Trophoblast cell (in vitro differentiated cells and primary cell): ENCODE results near the gene POLE.

ENCODE experiments used
- DNase-seq, 2 donors: peaks; one replicate each; pipeline ENCODE4 v3.0.0-alpha.2; 2016
- H2AFZ ChIP-seq: 2 replicates; pipeline ENCODE4 v1.6.1; 2013; ENCODE audit warnings: low read length, moderate library complexity, mild to moderate bottlenecking; ENCODE audit not compliant: insufficient read depth, poor library complexity
- H2AK5ac ChIP-seq: 2 replicates; pipeline ENCODE4 v1.6.1; 2013; ENCODE audit warnings: mild to moderate bottlenecking, low read length
- H2BK120ac ChIP-seq: 2 replicates; pipeline ENCODE4 v1.6.1; 2013; ENCODE audit warnings: low read length, mild to moderate bottlenecking, moderate library complexity; ENCODE audit not compliant: insufficient read depth, poor library complexity
- H2BK12ac ChIP-seq: 2 replicates; pipeline ENCODE4 v1.6.1; 2013; ENCODE audit warnings: mild to moderate bottlenecking, low read length, moderate library complexity
- H2BK5ac ChIP-seq: 2 replicates; pipeline ENCODE4 v1.6.1; 2013; ENCODE audit warnings: low read length, low read depth, moderate library complexity, mild to moderate bottlenecking; ENCODE audit not compliant: poor library complexity
- H3K14ac ChIP-seq: 2 replicates; pipeline ENCODE4 v1.6.1; 2013; ENCODE audit warnings: mild to moderate bottlenecking, low read length
- H3K18ac ChIP-seq: 2 replicates; pipeline ENCODE4 v1.6.1; 2013; ENCODE audit warnings: mild to moderate bottlenecking, low read length
- H3K23ac ChIP-seq: 2 replicates; pipeline ENCODE4 v1.6.1; 2013; ENCODE audit warnings: low read length
- H3K27ac ChIP-seq: 2 replicates; pipeline ENCODE4 v1.5.1; 2013; ENCODE audit warnings: low read depth, mild to moderate bottlenecking, inconsistent platforms, low read length, moderate library complexity
- H3K27me3 ChIP-seq: 2 replicates; pipeline ENCODE4 v1.6.1; 2013; ENCODE audit warnings: inconsistent platforms, mild to moderate bottlenecking, low read length, moderate library complexity; ENCODE audit not compliant: insufficient read depth
- H3K36me3 ChIP-seq, 2 experiments: 1 replicate in 1 of 2; 2 replicates in 1 of 2; pipeline ENCODE4 v1.6.1; 2013; ENCODE audit warnings: low read length in 2 of 2, mild to moderate bottlenecking in 2 of 2, moderate library complexity in 1 of 2; ENCODE audit not compliant: insufficient read depth in 2 of 2, control insufficient read depth in 1 of 2
- H3K4ac ChIP-seq: 2 replicates; pipeline ENCODE4 v1.6.1; 2013; ENCODE audit warnings: low read depth, mild to moderate bottlenecking, low read length, moderate library complexity
- H3K4me1 ChIP-seq, 2 experiments: 1 replicate in 1 of 2; 2 replicates in 1 of 2; pipeline ENCODE4 v1.6.1; 2013; ENCODE audit warnings: low read length in 2 of 2, mild to moderate bottlenecking in 2 of 2, moderate library complexity in 1 of 2; ENCODE audit not compliant: insufficient read depth in 2 of 2, control insufficient read depth in 1 of 2
- H3K4me2 ChIP-seq: 2 replicates; pipeline ENCODE4 v1.6.1; 2013; ENCODE audit warnings: inconsistent platforms, mild to moderate bottlenecking, low read length, moderate library complexity
- H3K4me3 ChIP-seq: 2 replicates; pipeline ENCODE4 v1.5.1; 2013; ENCODE audit warnings: mild to moderate bottlenecking, low read depth, low read length, inconsistent platforms
- H3K79me1 ChIP-seq: one replicate; pipeline ENCODE4 v1.6.1; 2013; ENCODE audit warnings: low read length
- H3K79me2 ChIP-seq: 2 replicates; pipeline ENCODE4 v1.6.1; 2013; ENCODE audit warnings: low read length, mild to moderate bottlenecking; ENCODE audit not compliant: control insufficient read depth, insufficient read depth, poor library complexity
- H3K9ac ChIP-seq: 2 replicates; pipeline ENCODE4 v1.6.1; 2013; ENCODE audit warnings: mild to moderate bottlenecking, low read length
- H3K9me3 ChIP-seq: 2 replicates; pipeline ENCODE4 v1.6.1; 2013; ENCODE audit warnings: low read depth, mild to moderate bottlenecking, control low read depth, inconsistent platforms, low read length; ENCODE audit not compliant: insufficient read depth
- H4K12ac ChIP-seq: 2 replicates; pipeline ENCODE4 v1.6.1; 2013; ENCODE audit warnings: low read depth, mild to moderate bottlenecking, low read length, moderate library complexity
- H4K8ac ChIP-seq: 2 replicates; pipeline ENCODE4 v1.6.1; 2013; ENCODE audit warnings: low read depth, mild to moderate bottlenecking, low read length, moderate library complexity
- H4K91ac ChIP-seq: one replicate; pipeline ENCODE4 v1.6.1; 2013; ENCODE audit warnings: low read depth, mild to moderate bottlenecking, low read length, moderate library complexity
- WGBS: extraction: QIAGEN DNeasy Blood & Tissue Kit; methylation state at CpG from one replicate; pipeline ENCODE4 v1.1.7; 2013; ENCODE audit warnings: missing lambda C conversion rate; ENCODE audit not compliant: insufficient read length, insufficient coverage; ENCODE audit errors: extremely low coverage; 5-methylcytosine and 5-hydroxymethylcytosine counted together

Gene POLE

DNA sequence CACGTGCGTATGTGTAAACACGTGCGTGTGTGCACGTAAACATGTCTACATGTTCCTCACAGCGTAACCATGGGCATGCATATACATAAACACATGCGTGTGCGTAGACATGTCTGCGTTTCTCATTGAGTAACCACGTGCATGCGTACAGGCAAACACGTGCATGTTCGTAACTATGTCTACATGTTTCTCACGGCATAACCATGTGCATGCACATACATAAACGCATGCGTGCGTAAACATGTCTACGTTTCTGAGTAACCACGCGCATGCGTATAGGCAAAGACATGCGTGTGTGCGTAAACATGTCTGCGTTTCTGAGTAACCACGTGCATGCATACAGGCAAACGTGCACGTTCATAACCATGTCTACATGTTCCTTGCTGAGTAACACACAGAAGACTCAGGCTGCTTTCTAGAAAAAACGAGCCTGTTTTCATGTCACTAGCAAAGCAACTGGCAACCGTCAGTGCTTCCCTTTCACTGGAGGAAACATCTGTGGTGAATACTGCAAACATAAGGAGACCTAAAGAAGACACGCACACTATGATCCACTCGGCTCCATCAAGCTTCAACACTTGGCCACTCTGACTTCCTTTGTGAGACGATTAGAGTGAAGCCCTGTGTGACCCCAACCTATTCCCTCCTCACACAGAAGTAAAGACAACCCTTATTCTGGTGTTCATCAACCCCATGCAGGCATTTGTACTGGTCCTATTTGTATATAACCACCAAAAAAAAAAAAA, 28.8 kb downstream of the POLE start:
- Histone ChIP-seq H3K27me3 (no peaks in the 10 kb centered on the region), H3K14ac (no peak overlapping the region), H3K23ac (no peak overlapping the region), H2BK120ac (no peak overlapping the region), H4K12ac (no peak overlapping the region), H4K91ac (no peak overlapping the region), H3K36me3 (peaks cover 56 to 68% of the 10 kb centered on the region in 2 experiments), H3K9me3 (peaks cover 3% of the 10 kb centered on the region), H2AK5ac (no peak overlapping the region), H3K79me2 (no peaks in the 10 kb centered on the region), H2AFZ (no peak overlapping the region), H3K27ac (no peak overlapping the region), H3K4me2 (no peak overlapping the region), H4K8ac (no peak overlapping the region), H3K9ac (no peak overlapping the region), H2BK12ac (no peak overlapping the region), H2BK5ac (no peak overlapping the region), H3K4me1 (no peaks in the 10 kb centered on the region), H3K18ac (no peak overlapping the region), H3K4me3 (no peak overlapping the region), H3K4ac (no peak overlapping the region), H3K79me1 (no peaks in the 10 kb centered on the region)
- DNase-seq = no peak
- WGBS = no CpG with 5 or more reads among the region's 32 CpGs

DNA sequence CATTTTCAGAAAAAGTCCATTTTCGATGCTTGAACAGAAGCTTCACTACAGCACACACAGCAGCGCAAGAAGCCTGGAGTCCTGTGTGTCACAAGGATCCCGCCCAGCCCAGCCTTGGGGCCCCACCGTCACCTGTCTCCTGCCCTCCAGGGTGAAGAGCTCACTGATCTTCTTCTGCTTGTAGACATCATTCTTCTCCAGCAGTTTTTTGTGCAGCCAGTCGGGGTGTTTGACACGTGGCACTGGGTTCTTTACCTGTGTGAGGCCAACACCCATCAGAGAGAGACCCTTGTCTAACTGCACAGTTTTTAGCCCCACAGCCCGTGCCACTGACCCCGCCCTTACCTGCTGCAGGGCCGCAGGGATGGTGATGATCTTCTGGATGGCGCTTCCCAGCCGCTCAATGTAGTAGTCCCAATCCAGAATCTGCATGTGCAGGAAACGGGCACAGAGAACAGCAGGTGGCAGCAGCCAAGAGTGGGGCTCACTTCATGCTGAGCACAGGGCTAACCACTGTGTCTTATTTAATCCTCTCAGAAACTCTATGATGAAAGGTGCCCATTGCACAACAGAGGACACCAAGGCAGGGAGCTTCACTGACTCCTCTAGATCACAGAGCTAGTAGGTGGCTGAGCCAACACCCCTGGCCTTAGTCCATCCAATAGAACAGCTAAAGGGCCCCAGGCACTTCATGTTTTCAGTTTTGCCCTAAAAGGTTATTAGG, 30.0 kb downstream of the POLE start:
- Histone ChIP-seq H3K79me2 (no peaks in the 10 kb centered on the region), H3K79me1 (no peaks in the 10 kb centered on the region), H3K4me1 (no peaks in the 10 kb centered on the region), H3K4me2 (no peak overlapping the region), H2BK12ac (no peak overlapping the region), H2AK5ac (no peak overlapping the region), H3K9ac (no peak overlapping the region), H4K91ac (no peak overlapping the region), H2BK5ac (no peak overlapping the region), H4K12ac (no peak overlapping the region), H3K23ac (no peak overlapping the region), H3K18ac (no peak overlapping the region), H3K27me3 (no peaks in the 10 kb centered on the region), H4K8ac (no peak overlapping the region), H3K27ac (no peak overlapping the region), H3K4ac (no peak overlapping the region), H3K9me3 (peaks cover 3% of the 10 kb centered on the region), H3K14ac (no peak overlapping the region), H2AFZ (no peak overlapping the region), H2BK120ac (no peak overlapping the region), H3K4me3 (no peak overlapping the region), H3K36me3 (peaks cover 53 to 65% of the 10 kb centered on the region in 2 experiments)
- WGBS = no CpG with 5 or more reads among the region's 12 CpGs
- no peak for DNase-seq

- H3K36me3 ChIP-seq = peaks cover 45 to 56% of the 10 kb centered on the region in 2 experiments
- H4K8ac ChIP-seq = no peak overlapping the region
- H3K18ac ChIP-seq = no peak overlapping the region
- H3K79me1 ChIP-seq = no peaks in the 10 kb centered on the region
- H3K4me3 ChIP-seq = no peak overlapping the region
- no peak overlapping the region for H2AFZ ChIP-seq
- no peak overlapping the region for H3K4ac ChIP-seq
- H2BK12ac ChIP-seq = no peak overlapping the region
- WGBS = no CpG with 5 or more reads among the region's 7 CpGs
- no peaks in the 10 kb centered on the region for H3K27me3 ChIP-seq
- H3K9ac ChIP-seq = no peak overlapping the region
- no peaks in the 10 kb centered on the region for H3K79me2 ChIP-seq
- no peak overlapping the region for H4K91ac ChIP-seq
- H3K14ac ChIP-seq = no peak overlapping the region
- no peaks in the 10 kb centered on the region for H3K4me1 ChIP-seq
- no peak overlapping the region for H3K23ac ChIP-seq
- H3K9me3 ChIP-seq = peaks cover 3% of the 10 kb centered on the region
- DNase-seq = no peak
- no peak overlapping the region for H2BK120ac ChIP-seq
- H2AK5ac ChIP-seq = no peak overlapping the region
- no peak overlapping the region for H2BK5ac ChIP-seq
- H3K4me2 ChIP-seq = no peak overlapping the region
- H3K27ac ChIP-seq = no peak overlapping the region
- H4K12ac ChIP-seq = no peak overlapping the region
Measured at GRCh38 chr12:132653567-132654290, 33.4 kb downstream of the POLE start.

- Histone ChIP-seq H2AK5ac (no peak overlapping the region), H2BK12ac (no peak overlapping the region), H3K27me3 (no peaks in the 10 kb centered on the region), H3K4me1 (no peaks in the 10 kb centered on the region), H3K36me3 (peaks cover 47 to 52% of the 10 kb centered on the region in 2 experiments), H3K18ac (no peak overlapping the region), H2BK120ac (no peak overlapping the region), H2BK5ac (no peak overlapping the region), H3K27ac (no peak overlapping the region), H3K23ac (no peak overlapping the region), H3K9me3 (no peaks in the 10 kb centered on the region), H3K4me3 (no peak overlapping the region), H3K4ac (no peak overlapping the region), H3K4me2 (no peak overlapping the region), H2AFZ (no peak overlapping the region), H3K79me2 (no peaks in the 10 kb centered on the region), H3K9ac (no peak overlapping the region), H3K79me1 (no peaks in the 10 kb centered on the region), H4K8ac (no peak overlapping the region), H4K12ac (no peak overlapping the region), H3K14ac (no peak overlapping the region), H4K91ac (no peak overlapping the region)
- no peak for DNase-seq
- WGBS = no CpG with 5 or more reads among the region's 9 CpGs
Measured at GRCh38 chr12:132651444-132652100, 35.6 kb downstream of the POLE start.
